GM20000 (cell line): Measurements from ENCODE around the gene ODAD3.
"Not testable (repeated sequence)": the region's sequence is repeated elsewhere in the genome, so short reads cannot be mapped to it uniquely, and the experiment has no call there.

Experiments used
- DNase-seq: peaks from one replicate; pipeline ENCODE4 v3.0.0; 2012; ENCODE audit warnings: low spot score
- CTCF ChIP-seq: IDR thresholded peaks from 2 replicates; pipeline ENCODE4 v1.5.1; 2012; ENCODE audit warnings: mild to moderate bottlenecking, control low read depth; ENCODE audit errors: extremely low read depth, missing control alignments

The ODAD3 gene

GRCh38 chr19:11464333-11465265 is 29.7 kb upstream of the ODAD3 start:
- no peak for DNase-seq
- no peak for TF ChIP-seq CTCF

- no peak for DNase-seq
- TF ChIP-seq CTCF, result no peak
Measured at GRCh38 chr19:11463391-11463790, 28.5 kb upstream of the ODAD3 start.

DNA sequence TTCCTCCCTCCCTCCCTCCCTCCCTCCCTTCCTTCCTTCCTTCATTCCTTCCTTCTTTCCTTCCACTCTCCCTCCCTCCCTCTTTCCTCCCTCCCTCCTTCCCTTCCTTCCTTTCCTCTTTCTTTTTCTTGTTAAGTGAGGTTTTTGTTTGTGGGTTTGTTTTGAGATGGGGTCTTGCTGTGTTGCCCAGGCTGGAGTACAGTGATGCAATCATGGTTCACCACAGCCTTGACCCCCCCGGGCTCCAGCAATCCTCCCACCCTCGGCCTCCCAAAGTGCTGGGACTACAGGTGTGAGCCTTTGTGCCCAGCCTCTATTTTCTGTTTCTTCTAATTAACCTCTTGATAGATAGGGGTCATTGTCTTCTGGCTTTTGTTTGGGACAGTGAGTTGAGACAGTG is 26.5 kb upstream of the ODAD3 start:
- no peak for DNase-seq
- no peak for TF ChIP-seq CTCF

- TF ChIP-seq CTCF, result no peak
- peak; percentile 42 for DNase-seq
Measured at GRCh38 chr19:11460207-11460606, 25.3 kb upstream of the ODAD3 start.

DNA sequence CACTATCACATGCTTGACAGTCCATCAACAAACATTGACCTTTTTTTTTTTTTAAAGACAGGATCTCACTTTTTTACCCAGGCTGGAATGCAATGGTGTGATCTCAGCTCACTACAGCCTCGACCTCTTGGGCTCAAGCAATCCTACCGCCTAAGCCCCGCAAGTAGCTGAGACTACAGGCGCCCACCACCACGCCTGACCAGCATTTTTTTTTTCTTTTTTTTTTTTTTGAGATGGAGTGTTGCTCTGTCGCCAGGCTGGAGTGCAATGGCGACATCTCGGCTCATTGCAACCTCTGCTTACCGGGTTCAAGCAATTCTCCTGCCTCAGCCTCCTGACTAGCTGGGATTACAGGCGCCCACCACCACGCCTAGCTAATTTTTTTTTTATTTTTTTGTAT is 24.0 kb upstream of the ODAD3 start:
- DNase-seq, result not testable (repeated sequence)

- no peak for TF ChIP-seq CTCF
- peak; percentile 12 for DNase-seq
Measured at GRCh38 chr19:11458236-11458900, 23.4 kb upstream of the ODAD3 start.

DNA sequence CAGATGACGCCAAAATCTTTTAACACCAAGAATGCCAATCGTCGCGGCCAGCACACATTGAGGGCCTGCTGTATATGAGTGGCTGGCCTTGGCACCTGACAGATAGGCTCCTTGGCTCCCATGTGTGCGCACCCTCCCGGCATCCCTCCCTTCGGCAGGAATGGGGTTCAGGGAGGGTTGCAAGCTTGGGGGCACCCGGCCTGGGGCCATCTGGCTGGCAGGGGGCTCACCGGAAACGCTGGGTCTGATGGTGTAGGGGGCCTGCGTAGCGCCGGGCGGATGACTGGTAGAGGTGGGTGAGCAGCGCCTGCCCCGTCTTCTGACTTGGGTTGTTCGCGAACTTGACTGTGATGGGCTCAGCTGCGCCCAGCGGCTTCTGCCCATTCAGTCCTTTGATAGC is 22.9 kb upstream of the ODAD3 start:
- TF ChIP-seq CTCF, result no peak
- DNase-seq, result no peak
